ENCODE data around the gene CMTM7.
"Not testable (repeated sequence)": the region's sequence is repeated elsewhere in the genome, so short reads cannot be mapped to it uniquely, and the experiment has no call there.

DNA sequence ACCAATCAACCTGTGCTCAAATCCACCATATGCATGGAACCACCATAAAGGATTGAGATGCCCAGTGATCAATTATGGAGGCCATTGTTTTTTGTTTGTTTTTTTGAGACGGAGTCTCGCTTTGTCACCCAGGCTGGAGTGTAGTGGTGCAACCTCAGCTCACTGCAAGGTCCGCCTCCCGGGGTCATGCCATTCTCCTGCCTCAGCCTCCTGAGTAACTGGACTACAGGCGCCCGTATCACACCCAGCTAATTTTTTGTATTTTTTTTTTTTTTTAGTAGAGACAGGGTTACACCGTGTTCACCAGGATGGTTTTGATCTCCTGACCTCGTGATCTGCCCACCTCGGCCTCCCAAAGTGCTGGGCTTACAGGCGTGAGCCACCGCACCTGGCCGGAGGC lies 80.5 kb downstream of the CMTM7 start:
- not testable (repeated sequence) for TF ChIP-seq POLR2AphosphoS5, POLR2A (IDR thresholded peaks at IDR 0.05)
- TF ChIP-seq, protein P1, sequence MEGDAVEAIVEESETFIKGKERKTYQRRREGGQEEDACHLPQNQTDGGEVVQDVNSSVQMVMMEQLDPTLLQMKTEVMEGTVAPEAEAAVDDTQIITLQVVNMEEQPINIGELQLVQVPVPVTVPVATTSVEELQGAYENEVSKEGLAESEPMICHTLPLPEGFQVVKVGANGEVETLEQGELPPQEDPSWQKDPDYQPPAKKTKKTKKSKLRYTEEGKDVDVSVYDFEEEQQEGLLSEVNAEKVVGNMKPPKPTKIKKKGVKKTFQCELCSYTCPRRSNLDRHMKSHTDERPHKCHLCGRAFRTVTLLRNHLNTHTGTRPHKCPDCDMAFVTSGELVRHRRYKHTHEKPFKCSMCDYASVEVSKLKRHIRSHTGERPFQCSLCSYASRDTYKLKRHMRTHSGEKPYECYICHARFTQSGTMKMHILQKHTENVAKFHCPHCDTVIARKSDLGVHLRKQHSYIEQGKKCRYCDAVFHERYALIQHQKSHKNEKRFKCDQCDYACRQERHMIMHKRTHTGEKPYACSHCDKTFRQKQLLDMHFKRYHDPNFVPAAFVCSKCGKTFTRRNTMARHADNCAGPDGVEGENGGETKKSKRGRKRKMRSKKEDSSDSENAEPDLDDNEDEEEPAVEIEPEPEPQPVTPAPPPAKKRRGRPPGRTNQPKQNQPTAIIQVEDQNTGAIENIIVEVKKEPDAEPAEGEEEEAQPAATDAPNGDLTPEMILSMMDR (IDR thresholded peaks at IDR 0.05): not testable (repeated sequence)
